Hepatocyte (in vitro differentiated cells): ENCODE data around the gene CENPQ.

ENCODE experiments used
- EZH2 ChIP-seq: fragments of 200-600 bp; sonication (generic); IDR thresholded peaks from 2 replicates; pipeline ENCODE4 v1.6.1; 2016; ENCODE audit warnings: antibody characterized with exemption, mild to moderate bottlenecking, borderline replicate concordance
- EZH2phosphoT487 ChIP-seq: fragments of 200-600 bp; sonication (generic); IDR thresholded peaks from one replicate; pipeline ENCODE4 v1.6.1; 2018; ENCODE audit warnings: antibody characterized with exemption, mild to moderate bottlenecking, low read depth, moderate library complexity; ENCODE audit not compliant: unreplicated experiment, severe bottlenecking
- TF ChIP-seq, protein P1 (sequence below): fragments of 200-600 bp; sonication (generic); IDR thresholded peaks from 2 replicates; pipeline ENCODE4 v1.5.1; 2016; ENCODE audit warnings: antibody characterized with exemption, mild to moderate bottlenecking; ENCODE audit not compliant: poor library complexity

- TF ChIP-seq EZH2 (no peak), EZH2phosphoT487 (no peak)
- TF ChIP-seq, protein P1, sequence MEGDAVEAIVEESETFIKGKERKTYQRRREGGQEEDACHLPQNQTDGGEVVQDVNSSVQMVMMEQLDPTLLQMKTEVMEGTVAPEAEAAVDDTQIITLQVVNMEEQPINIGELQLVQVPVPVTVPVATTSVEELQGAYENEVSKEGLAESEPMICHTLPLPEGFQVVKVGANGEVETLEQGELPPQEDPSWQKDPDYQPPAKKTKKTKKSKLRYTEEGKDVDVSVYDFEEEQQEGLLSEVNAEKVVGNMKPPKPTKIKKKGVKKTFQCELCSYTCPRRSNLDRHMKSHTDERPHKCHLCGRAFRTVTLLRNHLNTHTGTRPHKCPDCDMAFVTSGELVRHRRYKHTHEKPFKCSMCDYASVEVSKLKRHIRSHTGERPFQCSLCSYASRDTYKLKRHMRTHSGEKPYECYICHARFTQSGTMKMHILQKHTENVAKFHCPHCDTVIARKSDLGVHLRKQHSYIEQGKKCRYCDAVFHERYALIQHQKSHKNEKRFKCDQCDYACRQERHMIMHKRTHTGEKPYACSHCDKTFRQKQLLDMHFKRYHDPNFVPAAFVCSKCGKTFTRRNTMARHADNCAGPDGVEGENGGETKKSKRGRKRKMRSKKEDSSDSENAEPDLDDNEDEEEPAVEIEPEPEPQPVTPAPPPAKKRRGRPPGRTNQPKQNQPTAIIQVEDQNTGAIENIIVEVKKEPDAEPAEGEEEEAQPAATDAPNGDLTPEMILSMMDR: no peak
Observed at GRCh38 chr6:49430866-49431265, 32.3 kb upstream of the CENPQ start.
